Measurements from ENCODE around the gene ST13.
"Not testable (repeated sequence)": the region's sequence is repeated elsewhere in the genome, so short reads cannot be mapped to it uniquely, and the experiment has no call there.

ST13 gene

DNA sequence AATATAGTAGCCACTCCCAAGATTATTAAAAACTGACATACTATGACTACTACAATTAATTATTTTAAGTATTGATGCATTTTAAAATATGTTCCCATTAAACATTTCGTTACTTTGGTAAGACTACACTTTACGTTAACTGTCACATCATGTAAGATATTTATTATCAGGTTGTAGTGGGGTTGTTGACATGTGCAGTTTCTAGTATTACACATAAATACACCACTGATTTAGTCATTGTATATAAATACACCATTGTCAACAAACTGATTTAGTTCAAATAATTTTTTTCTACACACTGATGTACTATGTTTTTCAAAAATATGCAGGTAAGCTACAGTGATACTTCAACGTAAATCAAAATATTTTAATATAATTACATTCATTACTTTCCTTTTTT, 11.5 kb downstream of the ST13 start:
- no peak for DNase-seq (ENCODE audit: insufficient read length, low spot score)
- FAIRE-seq: no peak

DNA sequence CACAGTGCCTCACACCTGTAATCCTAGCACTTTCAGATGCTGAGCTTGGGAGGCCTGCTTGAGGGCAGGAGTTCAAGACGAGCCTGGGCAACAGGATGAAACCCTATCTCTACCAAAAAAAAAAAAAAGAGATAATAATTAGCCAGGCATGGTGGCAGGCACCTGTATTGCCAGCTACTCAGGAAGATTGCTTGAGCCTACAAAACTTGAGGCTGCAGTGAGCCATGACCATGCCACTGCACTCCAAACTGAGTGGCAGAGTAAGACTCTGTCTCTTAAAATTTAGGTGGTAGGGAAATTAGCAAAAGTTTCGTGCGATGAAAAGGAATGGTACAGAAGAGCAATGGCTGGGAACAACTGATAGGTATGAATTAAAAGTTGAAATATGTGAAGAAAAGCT, 18.0 kb downstream of the ST13 start:
- FAIRE-seq (no peak), DNase-seq (ENCODE audit: insufficient read length, low spot score) (no peak)

DNA sequence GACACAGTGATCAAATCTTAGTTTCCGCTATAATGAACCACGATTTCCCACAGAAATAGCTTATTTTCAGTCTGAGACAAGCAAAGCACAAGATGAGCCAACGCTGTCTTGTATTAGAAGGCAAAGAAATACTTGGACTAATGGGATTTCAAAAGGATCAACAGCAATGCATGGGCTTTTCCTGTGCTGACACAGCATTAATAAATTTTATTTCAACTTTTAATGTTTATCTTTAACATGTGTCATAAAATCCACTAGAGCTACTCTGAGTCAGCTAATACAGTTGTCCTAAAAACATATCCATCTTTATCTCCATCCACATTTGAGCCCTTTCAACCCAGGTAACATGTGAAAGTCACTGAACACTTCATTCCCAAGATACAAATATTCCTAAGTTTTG, 21.8 kb downstream of the ST13 start:
- FAIRE-seq (no peak), DNase-seq (ENCODE audit: insufficient read length, low spot score) (no peak)

DNA sequence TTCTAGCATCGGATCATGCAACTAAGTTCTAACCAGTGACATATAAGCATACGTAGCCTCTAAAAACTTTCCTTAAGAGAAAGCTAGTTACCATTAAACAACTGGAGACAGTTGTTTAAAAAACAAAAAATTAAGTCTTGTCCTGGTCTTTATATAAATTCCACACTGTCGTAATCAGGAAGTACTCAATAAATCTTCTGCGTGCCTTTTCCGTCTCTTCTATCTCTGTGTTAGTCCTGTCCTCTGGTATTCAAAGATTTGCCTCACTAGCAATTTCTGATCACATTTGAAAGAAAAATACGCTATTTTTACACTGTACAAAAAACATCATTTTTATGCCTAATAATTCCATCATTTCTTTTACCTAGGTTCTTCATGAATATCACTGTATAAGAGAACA, 27.3 kb downstream of the ST13 start:
- FAIRE-seq (no peak), DNase-seq (ENCODE audit: insufficient read length, low spot score) (no peak)

DNA sequence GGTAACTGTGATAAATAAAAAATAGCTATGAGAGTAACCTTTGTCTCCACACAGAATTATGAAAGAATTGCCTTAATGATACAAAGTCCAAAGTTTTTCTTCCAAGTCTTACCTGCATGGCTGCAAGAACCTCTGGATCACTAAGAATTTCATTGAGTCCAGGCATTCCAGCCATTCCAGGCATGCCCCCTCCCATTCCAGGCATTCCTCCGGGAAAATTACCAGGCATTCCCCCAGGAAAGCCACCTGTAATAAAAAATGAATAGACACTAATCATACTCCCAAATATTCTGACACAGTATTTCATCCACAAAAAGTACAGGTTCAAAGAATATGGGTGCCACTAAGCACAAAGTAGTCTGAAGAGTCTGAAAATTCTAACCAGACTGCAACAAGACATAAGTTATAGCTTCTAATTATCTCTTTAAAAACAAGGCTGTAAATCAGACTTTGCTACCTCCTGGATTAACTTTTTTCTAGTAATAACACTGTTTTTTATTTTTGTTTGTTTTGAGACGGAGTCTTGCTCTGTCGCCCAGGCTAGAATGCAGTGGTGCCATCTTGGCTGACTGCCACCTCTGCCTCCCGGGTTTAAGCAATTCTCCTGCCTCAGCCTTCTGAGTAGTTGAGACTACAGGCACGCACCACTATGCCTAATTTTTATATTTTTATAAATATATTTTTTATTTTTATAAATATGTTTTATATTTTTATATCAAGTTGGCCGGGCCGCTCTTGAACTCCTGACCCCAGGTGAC, 29.3 kb downstream of the ST13 start:
- DNase-seq (ENCODE audit: insufficient read length, low spot score): no peak
- no peak for FAIRE-seq

DNA sequence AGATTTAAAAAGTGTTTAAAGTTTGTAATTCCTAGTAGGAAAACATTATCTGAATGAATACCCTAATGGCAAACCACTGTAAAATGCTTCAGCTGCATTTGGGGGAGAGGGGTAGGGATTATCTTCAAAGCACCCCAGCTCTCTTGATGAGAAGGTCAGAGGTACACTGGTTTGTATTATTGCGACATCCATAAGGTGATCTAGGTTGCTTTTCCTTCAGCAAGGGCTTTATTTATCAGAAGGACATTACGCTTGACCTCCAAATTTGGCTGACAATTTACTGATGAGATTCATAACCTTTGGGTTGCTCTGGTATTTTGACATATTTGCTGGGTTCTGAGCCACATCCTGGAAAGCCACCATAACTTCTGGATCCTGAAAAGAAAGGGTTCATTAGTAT, 30.1 kb downstream of the ST13 start:
- FAIRE-seq; DNase-seq (ENCODE audit: insufficient read length, low spot score): not testable (repeated sequence)

DNA sequence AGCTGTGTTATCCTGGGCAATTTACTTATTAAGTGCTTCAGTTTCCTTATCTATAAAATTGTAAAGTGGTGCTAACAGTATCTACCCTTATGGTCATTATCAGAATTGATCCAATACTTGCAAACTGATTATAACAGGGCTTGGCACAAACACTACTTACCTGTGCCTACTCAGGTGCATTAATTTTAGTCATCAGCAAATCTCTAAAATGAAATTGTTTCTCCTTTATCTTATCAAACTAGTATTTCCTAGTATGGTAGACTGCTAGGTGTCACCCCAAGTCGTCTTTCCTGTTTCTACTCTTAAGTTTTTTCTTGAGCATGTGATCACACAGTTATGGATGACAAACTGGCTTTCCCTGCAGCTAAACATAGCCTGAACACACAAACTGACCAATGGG, 33.0 kb downstream of the ST13 start:
- FAIRE-seq (no peak), DNase-seq (ENCODE audit: insufficient read length, low spot score) (no peak)

DNA sequence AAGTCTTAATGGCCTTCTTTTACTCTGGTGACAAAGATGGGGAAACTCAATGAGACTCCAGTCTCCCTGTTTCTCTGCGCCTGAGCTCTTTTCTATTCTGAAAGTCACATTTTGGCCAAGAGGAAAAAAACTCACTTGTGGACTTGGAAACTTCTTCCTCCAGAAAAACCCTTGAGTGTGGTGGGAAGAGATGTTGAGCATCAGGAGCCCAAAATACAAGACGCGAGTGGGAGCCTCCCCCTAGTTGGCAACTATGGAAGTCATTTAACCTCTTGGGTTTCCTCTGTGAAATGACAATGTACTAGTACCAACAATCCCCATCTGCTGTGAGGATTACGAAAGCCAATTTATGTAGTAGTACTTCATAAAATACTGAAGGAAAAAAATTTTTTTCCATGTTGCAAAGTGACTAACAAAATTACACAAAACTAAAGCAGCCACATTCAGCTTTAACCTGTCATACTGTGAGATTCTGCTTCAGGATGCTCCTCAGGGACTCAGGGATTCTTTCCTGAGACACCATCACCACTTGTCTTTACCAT, 36.8 kb downstream of the ST13 start:
- no peak for DNase-seq (ENCODE audit: insufficient read length, low spot score)
- FAIRE-seq: no peak

DNA sequence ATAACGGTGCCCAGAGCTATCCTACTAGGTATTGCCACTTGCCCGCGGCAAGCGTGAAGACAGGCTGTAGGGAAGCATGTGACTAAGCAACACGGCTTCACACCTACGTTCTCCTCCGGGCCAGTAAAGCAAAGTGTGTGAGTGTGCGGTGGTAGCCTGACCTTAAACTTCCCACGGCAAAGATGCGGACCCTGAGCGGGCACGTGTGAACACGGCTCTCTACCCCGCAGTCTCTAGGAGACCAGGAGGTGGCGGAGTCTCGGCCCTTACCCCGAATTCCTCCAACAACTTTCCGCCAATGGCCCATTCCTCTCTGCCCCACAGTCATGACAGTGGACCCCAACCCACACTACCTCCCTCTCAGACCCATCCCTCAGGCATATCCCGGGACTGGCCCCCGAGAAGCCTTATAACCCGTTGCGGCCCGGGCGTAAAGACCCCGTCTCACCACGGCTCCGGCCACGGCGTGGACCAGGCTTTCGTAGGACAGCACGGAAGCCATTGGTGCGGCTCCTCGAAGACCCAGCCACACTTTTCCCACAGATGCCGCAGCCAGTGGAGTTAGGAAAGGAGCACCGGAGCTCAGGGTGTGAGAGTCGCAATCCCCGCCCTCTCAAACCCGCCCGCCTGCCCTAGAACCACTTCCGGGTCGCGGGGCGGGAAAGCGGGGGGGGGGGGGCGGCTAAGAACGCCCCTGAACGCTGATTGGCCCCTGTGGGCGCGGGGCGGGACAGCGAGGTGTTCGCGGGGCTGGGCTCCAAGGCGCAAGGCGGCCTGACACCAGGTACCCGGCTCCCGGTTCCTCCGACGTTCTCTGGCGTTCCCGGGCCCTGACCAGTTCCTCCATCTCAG, 37.5 kb downstream of the ST13 start, which contains the start of gene SLC25A17:
Gene SLC25A17 (minus strand): TSS at position 600 of the 852 bp plus-strand sequence. CDS start 98 bp downstream, at position 502.
- DNase-seq (ENCODE audit: insufficient read length, low spot score) (peak; percentile 88), FAIRE-seq (no peak)

DNA sequence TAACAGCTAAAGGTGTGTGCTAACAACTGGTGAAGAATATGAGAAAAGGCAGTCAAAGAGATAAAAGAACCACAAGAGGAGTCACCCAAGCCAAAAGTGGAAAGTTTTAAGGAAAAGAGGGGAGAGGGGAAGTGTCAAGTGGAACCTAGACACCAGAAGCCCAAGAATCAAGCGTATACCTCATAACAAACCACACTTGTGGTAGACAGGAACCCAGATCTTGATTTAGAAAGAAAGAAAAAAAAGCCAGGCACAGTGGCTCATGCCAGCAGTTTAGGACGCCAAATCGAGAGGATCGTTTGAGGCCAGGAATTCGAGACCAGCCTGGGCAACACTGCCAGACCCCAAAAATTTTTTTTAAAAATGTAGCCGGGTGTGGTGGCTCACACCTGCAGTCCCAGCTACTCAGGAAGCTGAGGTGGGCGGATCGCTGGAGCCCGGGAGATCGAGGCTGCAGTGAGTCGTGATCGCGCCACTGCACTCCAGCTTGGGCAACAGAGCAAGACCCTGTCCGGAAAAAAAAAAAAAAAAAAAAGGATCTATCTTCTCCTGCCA, 38.2 kb downstream of the ST13 start:
- no peak for FAIRE-seq
- no peak for DNase-seq (ENCODE audit: insufficient read length, low spot score)

DNA sequence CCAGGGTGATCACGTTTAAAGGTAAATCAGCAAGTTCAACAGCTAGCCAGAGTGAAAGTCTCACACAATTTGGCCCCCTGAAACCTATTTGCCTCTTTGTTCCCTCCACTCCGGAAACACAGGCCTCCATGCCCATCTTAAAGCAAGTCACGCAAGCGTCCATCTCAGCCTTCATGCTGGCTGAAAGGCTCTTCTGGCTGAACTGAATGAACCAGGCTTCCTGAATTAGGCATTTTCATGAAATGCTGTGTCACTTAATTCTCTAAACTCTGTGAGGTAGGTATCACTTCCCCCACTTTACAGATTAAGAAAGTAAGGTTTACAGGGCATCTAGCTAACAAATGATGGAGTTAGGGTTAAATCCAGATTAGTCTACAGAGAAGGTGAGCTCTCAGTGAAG, 38.7 kb downstream of the ST13 start:
- DNase-seq (ENCODE audit: insufficient read length, low spot score): no peak

DNA sequence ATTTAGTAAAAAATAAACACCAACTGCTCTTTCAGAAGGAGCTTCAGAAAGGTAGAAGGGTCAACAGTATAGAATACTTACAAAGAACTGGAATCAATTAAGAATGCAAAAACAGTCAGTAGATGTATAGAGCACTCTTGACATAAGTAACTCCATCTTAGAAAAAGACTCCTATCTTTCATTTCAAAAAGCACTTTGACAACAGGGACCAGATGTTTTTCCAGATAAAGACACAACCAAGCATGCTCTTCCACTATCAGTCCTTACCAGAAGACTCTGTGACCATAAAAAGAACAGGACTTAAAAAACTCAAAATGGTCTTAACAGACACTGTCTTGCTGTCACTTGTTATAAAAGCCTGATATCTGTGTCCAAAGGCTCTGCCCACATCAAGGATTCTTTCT, 42.5 kb downstream of the ST13 start:
- no peak for FAIRE-seq
- DNase-seq (ENCODE audit: insufficient read length, low spot score): no peak

More for the DNA sequence above, 38.7 kb downstream of the ST13 start:
- no peak for FAIRE-seq

DNA sequence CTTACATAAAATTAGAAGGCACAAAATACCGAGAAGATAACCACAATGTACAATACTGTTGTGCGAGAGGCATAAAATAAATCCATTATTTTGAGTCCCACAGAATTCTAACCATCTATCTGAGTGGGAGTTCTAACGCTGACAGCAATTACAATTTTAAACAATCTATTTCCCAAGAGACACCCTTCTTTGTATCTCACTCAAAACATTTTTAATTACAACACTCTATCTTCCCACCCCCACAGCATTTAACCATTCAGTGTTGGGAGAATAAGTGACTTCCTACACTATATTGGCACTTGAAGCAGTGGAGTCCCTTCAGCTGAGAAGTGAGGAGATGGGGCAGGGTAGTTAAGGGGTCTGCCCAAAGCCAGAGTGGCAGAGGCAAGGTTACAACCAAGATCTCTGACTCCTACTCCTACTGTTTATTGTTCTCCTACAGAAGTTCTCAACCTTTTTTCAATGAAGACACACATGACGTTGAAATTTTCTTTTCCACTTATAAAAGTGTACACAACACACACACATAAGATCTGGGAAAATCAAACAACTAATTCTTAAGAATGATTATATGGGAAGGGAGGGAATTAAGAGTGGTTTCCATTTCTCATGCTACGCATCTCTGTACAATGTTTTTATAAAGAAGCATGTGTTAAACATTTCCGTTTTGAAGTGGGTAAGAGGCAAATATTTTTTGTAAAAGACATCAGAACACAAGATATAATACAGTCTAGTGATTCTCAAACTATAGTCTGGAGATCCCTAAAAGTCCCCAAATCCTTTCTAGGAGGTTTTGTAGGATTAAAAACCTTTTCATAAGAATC, 48.2 kb downstream of the ST13 start:
- FAIRE-seq: no peak

DNA sequence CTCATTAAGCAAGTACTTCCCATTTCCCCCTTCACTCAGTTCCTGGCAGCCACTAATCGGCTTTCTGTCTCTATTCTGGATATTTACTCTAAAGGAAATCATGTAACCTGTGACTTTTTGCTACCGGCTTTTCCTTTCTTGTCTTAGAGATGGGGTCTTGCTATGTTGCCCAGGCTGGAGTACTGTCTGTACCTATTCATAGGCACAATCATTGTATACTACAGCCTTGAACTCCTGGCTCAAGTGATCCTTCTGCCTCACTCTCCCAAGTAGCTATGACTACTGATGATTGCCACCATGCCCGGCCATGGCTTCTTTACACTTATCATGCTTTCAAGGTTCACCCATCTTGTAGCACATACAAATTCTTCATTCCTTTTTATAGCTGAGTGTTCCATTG, 49.7 kb downstream of the ST13 start:
- FAIRE-seq: no peak
- no peak for DNase-seq (ENCODE audit: insufficient read length, low spot score)

More for the DNA sequence above, 48.2 kb downstream of the ST13 start:
- no peak for DNase-seq (ENCODE audit: insufficient read length, low spot score)

DNA sequence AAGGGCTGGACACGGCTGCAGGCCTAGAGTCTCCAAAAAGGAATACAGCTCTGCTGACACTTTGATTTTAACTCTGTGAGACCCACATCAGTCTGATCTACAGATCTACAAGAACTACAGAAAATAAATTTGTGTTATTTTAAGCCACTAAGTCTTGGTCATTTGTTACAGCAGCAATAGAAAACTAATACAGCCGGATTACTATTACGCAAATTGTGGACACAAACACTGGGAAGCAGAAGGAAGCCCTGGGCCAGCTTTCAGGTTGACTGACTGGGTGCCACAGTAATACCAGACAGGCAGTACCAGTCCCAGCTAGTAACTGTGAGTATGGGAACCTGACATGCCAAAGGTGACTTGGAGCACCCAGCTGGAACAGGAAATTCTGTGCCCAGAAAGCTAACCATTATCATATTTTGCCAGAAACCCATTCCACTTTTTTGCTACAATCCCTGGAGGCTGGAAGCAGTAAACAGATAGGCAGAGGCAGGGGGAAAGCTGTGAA, 50.7 kb downstream of the ST13 start:
- no peak for FAIRE-seq
- DNase-seq (ENCODE audit: insufficient read length, low spot score): no peak

DNA sequence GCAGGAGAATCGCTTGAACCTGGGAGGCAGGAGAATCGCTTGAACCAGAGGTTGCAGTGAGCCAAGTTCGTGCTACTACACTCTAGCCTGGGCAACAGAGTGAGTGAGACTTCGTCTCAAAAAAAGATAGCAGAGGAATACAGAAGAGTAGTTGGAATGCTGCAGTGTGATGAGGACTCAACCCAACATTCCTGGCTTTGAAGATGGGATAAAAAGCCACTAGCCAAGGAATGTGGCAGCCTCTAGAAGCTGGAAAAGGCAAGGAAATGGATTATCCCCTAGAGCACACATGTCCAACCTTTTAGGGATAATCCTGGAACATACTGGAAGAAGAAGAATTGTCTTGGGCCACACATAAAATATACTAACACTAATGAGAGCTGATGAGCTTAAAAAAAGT, 51.2 kb downstream of the ST13 start:
- DNase-seq (ENCODE audit: insufficient read length, low spot score): no peak
- no peak for FAIRE-seq

DNA sequence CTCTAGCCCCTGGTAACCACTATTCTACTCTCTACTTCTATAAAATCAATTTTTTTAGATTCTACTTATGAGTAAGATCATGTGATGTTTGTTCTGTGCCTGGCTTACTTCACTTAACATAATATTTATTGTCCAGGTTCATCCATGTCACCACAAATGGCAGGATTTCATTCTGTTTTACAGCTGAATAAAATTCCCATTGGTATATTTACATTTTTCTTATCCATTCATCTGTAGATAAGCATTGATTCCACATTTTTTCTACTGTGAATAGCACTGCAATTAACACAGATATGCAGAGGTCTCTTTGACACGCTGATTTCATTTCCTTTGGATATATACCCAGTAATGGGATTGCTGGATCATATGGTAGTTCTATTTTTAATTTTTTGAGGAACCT, 53.1 kb downstream of the ST13 start:
- no peak for FAIRE-seq
- no peak for DNase-seq (ENCODE audit: insufficient read length, low spot score)

DNA sequence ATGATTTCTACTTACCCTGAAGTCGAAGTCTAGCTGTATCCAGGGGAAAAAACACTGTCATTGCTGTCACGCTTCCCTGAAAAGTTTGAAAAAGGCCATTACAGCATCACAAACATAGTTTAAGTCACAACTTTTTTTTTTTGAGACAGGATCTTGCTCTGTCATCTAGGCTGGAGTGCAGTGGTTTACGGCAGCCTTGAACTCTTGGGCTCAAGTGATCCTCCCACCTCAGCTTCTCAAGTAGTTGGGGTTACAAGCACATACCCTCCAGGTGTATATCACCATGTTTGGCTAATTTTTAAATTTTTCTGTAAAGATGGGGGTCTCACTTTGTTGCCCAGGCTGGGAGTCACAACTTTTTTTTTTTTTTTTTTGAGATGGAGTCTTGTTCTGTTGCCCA, 57.4 kb downstream of the ST13 start:
- no peak for DNase-seq (ENCODE audit: insufficient read length, low spot score)
- no peak for FAIRE-seq

DNA sequence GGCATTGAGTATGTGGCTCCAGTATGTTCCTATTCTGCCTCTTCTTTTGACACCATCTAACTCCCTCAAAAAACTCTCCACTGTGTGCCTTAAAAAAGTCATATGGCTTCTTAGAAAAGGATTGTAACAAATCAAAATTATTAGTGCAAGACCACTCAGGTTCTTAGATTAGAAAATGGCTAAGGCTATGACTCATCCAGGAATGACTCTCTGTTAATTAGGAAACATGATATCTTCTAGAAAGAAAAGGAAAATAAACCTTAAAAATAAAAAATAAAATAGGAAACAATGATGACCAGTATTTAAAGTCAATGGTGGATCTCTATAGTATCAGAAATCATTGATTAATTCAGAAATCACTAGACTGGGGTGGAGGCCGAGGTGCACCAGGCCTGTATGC, 59.0 kb downstream of the ST13 start:
- no peak for DNase-seq (ENCODE audit: insufficient read length, low spot score)
- FAIRE-seq: no peak

DNA sequence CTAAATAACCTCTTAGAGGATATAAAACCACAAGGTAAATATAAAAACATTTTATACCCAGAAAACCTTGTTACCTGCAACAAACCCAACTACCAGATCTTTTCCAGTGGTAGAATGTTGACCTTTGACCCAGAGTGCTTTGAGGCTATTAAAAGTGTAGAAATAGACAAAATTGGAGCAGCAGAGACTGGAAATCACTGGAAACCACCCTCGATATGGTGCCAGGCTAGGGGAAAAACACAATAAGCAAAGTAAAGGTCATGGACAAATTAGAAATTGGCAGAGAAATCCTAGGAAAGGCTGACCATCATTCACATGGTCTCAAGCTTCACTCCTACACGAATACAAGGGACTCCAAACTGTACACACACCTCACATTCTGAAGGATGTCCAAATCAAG, 64.0 kb downstream of the ST13 start:
- no peak for DNase-seq (ENCODE audit: insufficient read length, low spot score)
- FAIRE-seq: no peak

All from HTR-8/SVneo (cell line).